Measurements from ENCODE around the gene TVP23A. TPM values are rescaled to one million over a fixed set of nuclear protein-coding genes. Genes with fewer than 3 reads are reported as not detected.
A peak's percentile ranks its signal among the peaks of the same experiment; 100 is the strongest.

TVP23A gene
- 6.9 and 7.7 TPM in 2 replicates for total RNA-seq
- long read RNA-seq, partial matches to known transcripts, result 0 of 3 reads
- long read RNA-seq, other reads (novel, unspliced or antisense), result 3 of 3 reads

GRCh38 chr16:10817963-10818941 is at the start of gene TVP23A:
TSS of gene TVP23A (minus strand) at chr16:10818794. CDS start at chr16:10818493, 301 bp downstream.
- Mint-ChIP-seq H3K4me3 (peak within 1 kb of the TSS; percentile 87), H3K36me3 (ENCODE audit: low read depth) (no peaks in the 10 kb centered on the region), H3K4me1 (peaks cover 5% of the 10 kb centered on the region), H3K27me3 (ENCODE audit: low read depth) (no peaks in the 10 kb centered on the region), H3K9me3 (no peaks in the 10 kb centered on the region), H3K27ac (ENCODE audit: unreplicated experiment) (no peak within 1 kb of the TSS)
- TF ChIP-seq, protein P1, sequence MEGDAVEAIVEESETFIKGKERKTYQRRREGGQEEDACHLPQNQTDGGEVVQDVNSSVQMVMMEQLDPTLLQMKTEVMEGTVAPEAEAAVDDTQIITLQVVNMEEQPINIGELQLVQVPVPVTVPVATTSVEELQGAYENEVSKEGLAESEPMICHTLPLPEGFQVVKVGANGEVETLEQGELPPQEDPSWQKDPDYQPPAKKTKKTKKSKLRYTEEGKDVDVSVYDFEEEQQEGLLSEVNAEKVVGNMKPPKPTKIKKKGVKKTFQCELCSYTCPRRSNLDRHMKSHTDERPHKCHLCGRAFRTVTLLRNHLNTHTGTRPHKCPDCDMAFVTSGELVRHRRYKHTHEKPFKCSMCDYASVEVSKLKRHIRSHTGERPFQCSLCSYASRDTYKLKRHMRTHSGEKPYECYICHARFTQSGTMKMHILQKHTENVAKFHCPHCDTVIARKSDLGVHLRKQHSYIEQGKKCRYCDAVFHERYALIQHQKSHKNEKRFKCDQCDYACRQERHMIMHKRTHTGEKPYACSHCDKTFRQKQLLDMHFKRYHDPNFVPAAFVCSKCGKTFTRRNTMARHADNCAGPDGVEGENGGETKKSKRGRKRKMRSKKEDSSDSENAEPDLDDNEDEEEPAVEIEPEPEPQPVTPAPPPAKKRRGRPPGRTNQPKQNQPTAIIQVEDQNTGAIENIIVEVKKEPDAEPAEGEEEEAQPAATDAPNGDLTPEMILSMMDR (conservative IDR thresholded peaks at IDR 0.05), result no peak
- peak; percentile 30 for DNase-seq (ENCODE audit: low read depth, low spot score)

GRCh38 chr16:10868104-10868595 is 49.6 kb upstream of the TVP23A start:
- H3K4me1 Mint-ChIP-seq, result peaks cover 4% of the 10 kb centered on the region
- TF ChIP-seq, protein P1 (conservative IDR thresholded peaks at IDR 0.05), result no peak
- no peaks in the 10 kb centered on the region for H3K9me3 Mint-ChIP-seq
- no peak overlapping the region for H3K27ac Mint-ChIP-seq (ENCODE audit: unreplicated experiment)
- no peak overlapping the region for H3K4me3 Mint-ChIP-seq
- H3K36me3 Mint-ChIP-seq (ENCODE audit: low read depth), result no peaks in the 10 kb centered on the region
- no peak for DNase-seq (ENCODE audit: low read depth, low spot score)
- peaks cover 61% of the 10 kb centered on the region for H3K27me3 Mint-ChIP-seq (ENCODE audit: low read depth)

DNA sequence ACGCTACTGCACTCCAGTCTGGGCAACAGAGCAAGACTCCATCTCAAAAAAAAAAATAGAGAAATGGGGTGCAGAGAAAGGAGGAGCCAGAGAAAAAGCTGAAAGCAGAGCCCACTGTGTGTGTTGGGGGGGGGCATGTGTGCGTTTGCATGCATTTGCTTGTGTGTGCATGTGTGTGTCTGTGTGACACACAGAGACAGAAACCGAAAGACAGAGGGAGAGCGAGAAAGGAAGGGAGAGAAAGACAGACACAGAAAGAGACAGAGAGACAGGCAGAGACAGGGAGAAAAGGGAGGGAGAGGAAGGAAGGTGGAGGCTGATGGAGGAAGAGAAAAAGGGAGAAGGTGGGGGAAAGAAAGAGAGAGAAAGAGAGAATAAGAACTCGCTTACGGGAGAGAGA is 48.6 kb upstream of the TVP23A start:
- DNase-seq (ENCODE audit: low read depth, low spot score), result no peak
- H3K36me3 Mint-ChIP-seq (ENCODE audit: low read depth), result no peaks in the 10 kb centered on the region
- H3K27ac Mint-ChIP-seq (ENCODE audit: unreplicated experiment), result no peak overlapping the region
- peaks cover 62% of the 10 kb centered on the region for H3K27me3 Mint-ChIP-seq (ENCODE audit: low read depth)
- TF ChIP-seq, protein P1 (conservative IDR thresholded peaks at IDR 0.05), result no peak
- H3K4me3 Mint-ChIP-seq, result no peak overlapping the region
- peaks cover 4% of the 10 kb centered on the region for H3K4me1 Mint-ChIP-seq
- H3K9me3 Mint-ChIP-seq, result no peaks in the 10 kb centered on the region

DNA sequence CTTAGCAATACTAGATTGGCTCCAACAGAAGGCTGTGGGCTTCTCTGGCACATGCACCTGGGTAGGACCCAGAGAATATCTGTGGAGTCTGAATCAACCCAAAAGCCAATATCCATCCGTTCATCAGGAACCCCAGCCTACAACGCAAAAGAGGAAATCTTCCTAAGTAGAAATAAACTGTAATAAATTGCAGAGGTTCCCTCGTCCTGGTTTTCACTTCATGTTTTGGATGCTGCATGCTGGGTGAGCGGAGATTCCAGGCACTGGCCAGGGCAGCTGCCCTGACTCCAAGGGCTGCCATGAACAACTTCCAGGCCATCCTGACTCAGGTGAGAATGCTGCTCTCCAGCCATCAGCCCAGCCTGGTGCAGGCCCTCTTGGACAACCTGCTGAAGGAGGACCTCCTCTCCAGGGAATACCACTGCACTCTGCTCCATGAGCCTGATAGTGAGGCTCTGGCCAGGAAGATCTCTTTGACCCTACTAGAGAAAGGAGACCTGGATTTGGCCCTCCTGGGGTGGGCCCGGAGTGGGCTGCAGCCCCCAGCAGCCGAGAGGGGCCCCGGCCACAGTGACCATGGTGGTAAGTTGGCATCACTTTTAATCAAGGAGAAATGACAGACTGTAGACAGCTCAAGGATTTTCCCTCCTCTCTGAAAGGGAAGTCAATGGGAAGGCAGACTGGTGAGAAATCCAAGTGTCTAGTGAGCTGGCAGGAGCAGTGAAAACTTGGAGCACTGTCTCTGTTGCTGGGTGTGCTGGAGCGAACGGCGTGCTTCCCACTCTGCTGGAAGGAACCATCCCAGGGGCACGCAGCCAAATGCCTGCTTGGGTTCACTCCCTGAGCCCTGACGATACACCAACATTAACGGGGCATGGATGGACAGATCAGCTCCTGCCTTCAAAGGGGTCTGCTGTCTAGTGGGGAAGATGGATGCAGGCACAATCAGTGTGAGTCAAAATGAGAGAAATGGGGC is 47.7 kb upstream of the TVP23A start:
- Mint-ChIP-seq H3K9me3 (no peaks in the 10 kb centered on the region), H3K36me3 (ENCODE audit: low read depth) (no peaks in the 10 kb centered on the region), H3K27ac (ENCODE audit: unreplicated experiment) (no peak overlapping the region), H3K4me1 (peaks cover under 1% of the 10 kb centered on the region), H3K4me3 (no peak overlapping the region), H3K27me3 (ENCODE audit: low read depth) (peaks cover 63% of the 10 kb centered on the region)
- TF ChIP-seq, protein P1 (conservative IDR thresholded peaks at IDR 0.05), result no peak
- no peak for DNase-seq (ENCODE audit: low read depth, low spot score)

DNA sequence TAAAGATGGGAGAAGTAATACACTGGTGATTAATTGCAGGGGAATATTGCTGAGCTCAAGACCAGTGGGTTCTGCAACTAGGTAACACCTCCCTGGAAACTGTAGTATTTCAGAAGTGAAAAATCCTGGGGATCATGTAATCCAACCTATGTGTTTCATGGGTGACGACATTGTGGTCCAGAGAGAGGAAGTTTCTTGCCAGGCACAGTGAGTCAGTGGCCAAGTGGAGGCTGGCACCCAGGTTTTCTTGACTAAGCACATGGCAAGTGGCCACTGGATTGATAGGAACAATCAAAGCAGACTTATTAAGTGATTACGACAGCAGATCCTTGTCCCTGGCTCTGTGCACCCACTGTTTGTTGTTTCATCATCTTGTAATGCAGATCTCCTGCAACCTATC is 43.8 kb upstream of the TVP23A start:
- peaks cover 63% of the 10 kb centered on the region for H3K27me3 Mint-ChIP-seq (ENCODE audit: low read depth)
- H3K4me3 Mint-ChIP-seq, result no peak overlapping the region
- no peak for DNase-seq (ENCODE audit: low read depth, low spot score)
- no peaks in the 10 kb centered on the region for H3K4me1 Mint-ChIP-seq
- TF ChIP-seq, protein P1 (conservative IDR thresholded peaks at IDR 0.05), result no peak
- no peak overlapping the region for H3K27ac Mint-ChIP-seq (ENCODE audit: unreplicated experiment)
- no peaks in the 10 kb centered on the region for H3K36me3 Mint-ChIP-seq (ENCODE audit: low read depth)
- H3K9me3 Mint-ChIP-seq, result peaks cover 7% of the 10 kb centered on the region
